ENCODE data around the gene ZNF544. TPM values are rescaled to one million over a fixed set of nuclear protein-coding genes. Genes with fewer than 3 reads are reported as not detected.

Gene ZNF544
- 10 to 100 TPM; 29.7 to 37.0 (median 33.2) TPM for polyA plus RNA-seq (ENCODE audit: insufficient read length in 4 of 4)

DNA sequence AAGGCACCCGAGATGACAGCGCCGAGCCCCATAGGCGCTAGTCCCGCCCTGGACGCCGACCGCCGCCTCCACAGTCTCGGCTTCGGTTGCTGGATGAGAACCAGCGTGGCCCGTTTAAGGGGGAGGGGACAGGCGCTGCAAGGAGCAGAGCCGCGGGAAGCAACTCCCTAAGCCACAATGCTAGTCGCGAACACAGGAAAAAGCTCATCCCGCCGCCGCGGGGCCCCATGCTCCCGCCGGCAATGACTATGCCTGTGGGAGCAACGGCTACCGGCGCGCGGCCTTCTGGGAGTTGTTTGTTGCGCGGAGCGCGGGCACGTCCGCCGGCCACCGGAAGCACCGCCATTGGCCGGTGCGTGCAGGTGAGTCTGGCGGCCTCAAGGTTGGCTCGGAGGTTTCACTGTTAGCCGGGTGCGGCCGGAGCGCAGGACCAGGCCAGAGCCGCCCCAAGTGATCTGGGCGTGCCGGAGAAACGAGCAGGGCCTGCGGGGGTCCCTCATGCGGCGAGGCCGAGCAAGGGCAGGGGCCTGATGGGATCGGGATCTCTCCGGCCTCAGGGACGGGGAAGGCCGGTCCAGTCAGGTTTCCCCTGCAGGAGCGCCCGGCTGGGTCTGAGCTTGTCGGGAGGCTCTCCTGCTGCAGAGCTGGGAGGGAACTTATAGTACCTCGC is at the start of gene ZNF544:
Gene ZNF544, plus strand, starts transcription at position 330 of the 670 bp plus-strand sequence. CDS start 15,110 bp downstream, outside the sequence.
- peak; percentile 49 to 63 (median 58) for DNase-seq (ENCODE audit: low read depth in 4 of 4, low spot score in 3 of 4)

DNA sequence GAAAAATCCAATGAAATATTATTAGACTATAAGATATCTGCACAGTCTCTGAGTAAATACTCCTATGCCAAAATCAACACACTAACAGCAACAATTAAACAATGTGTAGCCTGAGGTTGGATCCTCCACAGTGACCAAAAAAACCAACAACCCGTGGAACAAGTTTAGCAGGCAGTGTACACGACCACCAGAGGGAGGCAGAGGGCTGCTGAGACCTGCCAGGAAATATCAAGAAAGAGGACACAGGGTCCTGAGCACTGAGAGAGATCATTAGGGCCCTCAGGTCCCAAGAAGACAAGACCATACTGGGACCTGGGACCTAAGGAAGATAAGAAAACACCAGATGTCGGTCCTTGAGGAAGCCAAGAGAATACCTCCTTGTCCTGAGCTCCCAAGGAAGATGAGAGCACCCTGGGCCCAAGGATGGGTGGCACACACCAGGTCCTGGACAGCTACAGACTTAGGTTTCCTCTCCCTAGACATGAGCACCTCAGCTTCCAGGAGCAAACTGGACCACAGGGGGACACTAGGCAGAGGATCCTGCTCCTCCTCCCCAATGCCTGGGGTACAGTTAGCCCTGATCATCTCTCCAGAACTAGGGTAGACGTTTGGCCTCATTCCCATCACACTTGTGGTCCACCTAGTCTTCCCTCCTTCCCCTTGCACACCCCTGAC is 46.7 kb upstream of the ZNF544 start:
- no peak for DNase-seq (ENCODE audit: low read depth in 4 of 4, low spot score in 3 of 4)

DNA sequence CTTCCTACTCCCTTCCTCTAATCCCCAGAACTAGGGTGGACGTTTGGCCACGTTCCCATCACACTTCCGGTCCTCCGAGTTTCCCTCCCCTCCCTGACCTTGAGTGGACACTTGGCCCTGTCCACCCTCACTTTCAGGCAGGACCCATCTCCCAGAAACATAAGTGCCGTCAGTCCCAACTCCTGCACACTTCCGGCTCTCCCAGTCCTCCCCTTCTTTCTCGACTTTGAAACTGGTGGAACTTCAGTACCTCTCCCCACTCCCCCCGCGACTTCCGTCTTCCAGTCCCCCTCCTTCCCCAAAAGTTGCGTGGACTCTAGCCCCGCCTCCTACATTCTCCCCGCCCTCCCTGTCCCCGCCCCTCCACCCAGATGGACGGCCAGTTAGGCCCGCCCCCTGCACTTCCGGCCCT is 46.1 kb upstream of the ZNF544 start:
- DNase-seq (ENCODE audit: low read depth in 4 of 4, low spot score in 3 of 4): peak in 1 of 4 donors; percentile 13

DNA sequence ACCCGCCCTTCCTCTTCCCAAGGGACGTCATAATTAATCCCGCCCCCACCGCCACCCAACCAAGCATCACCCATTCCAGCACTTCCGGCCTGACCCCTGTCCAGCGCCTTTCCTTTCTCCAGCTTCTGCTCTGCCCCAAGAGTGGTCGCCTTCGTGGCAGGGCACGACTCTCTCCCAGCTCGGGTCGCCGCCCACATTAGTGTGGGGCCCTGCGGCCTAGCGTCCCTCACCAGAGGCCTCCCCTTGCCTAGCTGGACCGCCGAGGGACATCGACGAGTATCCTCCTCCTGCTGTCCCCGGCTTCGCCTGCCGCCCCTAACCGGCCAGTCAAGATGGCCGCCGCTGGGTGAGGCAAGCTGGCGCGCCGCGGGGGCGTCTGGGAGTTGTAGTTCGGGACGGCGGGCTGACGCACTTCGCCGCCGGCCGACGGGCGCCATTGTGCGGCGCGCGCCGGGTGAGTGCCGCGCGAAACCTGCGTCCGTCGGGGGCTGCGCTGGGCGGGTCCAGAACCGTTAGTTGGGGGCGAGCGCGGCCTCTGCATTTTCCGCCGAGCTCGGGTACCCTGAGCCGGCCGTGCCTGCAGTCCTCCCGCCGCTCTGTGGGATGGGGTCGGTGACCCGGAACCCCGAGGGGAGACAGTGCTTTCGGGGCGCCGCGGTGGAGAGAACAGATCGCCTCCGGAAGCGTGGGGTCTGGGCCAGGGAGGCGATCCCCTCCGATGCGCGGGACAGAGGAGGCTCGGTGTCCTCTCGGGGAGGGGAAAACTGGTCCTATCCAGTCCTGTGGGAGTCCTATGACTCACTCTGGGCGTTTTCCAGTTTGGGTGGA is 45.5 kb upstream of the ZNF544 start, which contains the start of gene ZNF274:
Gene ZNF274, plus strand, starts transcription at position 73 of the 828 bp plus-strand sequence. CDS start 905 bp downstream, outside the sequence.
- DNase-seq (ENCODE audit: low read depth in 4 of 4, low spot score in 3 of 4): peak; percentile 81 to 89 (median 82)

DNA sequence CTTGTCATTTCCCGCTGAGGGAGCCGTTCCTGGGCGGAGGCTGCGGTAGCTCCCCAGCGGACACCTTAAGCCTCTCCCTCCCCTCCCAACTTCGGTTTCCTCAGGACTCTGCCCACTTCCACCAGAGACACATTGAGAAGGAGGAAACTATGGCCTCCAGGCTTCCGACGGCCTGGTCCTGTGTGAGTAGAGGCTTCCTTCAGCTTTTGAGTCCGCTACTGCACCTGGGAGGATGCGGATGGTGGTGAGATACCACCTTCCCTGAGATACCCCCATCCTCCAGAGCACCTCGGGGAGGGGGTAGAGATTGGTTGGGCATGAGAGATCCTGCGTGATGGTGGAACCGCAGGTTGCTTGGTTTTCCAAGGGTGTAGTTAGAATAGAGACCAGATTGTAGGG is 44.9 kb upstream of the ZNF544 start:
- peak in 1 of 4 donors; percentile 34 for DNase-seq (ENCODE audit: low read depth in 4 of 4, low spot score in 3 of 4)

DNA sequence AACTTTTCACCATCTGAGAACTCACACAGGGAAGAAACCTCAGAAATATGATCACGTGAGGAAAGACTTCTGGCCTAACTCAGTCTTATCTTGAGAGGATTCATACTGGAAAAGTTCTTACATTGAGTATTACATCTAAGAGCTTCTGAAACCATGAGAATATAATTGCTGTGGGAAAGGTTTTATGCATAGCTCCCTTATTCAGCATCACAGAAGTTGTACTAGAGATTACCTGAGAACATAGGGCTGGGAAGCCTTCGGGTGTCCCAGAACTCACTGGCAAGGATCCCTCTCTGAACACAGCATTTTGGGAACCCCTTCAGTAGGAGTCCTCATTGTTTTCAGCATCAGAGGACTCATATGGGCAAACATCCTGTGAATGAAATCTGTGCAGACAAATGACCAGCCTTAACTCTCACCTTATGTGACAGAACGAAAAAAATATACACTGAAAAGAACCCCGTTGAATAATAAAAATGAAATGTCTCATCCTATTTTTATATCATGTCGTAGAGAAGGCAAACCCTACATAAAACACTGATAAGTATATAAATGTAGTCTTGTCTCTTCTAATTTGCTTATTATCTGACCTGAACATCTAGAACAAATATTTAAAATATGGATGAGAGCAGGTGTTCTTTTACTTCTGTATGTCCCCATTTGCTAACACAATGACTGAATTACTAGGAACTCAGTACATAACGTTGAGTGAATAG is 31.7 kb upstream of the ZNF544 start:
- no peak for DNase-seq (ENCODE audit: low read depth in 4 of 4, low spot score in 3 of 4)

DNA sequence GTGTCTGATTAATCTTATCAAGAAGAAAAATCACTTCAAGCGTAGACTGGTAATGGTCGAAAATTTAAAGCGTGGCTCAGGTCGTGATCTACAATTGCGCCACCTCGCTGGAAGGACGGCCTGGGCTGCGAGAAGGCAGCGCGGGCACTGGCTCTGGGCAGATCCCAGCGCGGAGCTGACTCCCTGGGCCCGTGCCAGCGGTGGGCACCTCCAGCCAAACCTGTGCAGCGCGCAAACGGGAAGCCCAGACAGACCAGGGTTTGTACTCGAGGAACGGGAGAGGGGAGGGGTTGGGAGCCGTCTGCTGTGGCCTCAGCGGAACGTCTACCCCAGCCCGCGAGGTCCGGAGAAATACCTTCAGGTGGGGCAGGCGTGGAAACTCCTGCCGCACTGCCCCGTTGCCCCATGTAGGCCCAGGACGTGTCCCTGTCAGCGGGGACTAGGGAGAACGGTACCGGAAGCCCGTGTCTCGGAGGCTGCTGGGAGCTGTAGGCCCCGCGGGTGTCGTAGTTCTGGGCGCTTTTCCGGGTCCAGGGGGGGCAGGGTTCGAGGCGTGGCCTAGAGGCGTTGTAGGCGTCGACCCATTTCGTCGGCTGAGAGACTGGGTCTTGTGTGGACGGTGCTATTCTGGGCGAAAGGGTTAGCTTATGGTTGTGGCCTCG is 24.8 kb upstream of the ZNF544 start:
- no peak for DNase-seq (ENCODE audit: low read depth in 4 of 4, low spot score in 3 of 4)

DNA sequence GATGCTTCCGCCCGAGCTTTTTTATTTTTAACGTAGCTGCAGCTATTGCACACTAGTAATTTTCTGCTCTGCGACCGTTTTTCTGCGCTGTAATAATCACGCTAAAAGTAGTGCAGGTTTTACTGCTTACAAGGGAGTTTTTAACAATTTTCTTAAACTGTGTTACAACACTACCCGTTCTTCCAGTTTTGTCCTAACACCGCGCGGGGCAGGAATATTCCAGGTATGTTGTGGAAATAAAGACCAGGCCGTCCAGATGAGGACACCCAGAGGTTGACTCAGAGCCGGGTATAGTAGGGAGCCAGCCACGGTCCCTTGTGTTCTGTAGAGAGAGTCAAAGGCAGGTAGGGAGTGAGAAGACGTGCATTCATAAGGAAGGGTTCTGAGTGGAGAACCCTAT is 24.1 kb upstream of the ZNF544 start:
- DNase-seq (ENCODE audit: low read depth in 4 of 4, low spot score in 3 of 4): no peak

DNA sequence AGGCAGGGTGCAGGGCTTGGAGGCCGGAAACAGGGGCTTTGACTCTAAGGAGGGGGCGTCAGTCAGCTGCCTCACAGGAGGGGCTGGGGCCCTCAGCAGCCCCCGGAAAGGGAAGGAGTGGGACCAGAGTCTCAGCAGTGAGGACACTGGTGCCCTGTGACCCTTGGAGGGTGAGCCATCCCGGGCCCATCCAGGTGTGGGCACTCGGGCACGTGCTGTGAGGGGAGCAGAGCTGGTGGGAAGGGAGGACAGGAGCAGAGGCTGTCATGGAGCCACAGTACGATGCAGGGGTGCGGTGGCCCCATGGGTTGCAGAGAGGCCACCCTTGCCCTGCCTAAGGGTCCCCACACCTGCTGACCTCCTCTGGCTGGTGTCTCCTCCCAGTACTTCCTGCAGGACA is 19.1 kb upstream of the ZNF544 start:
- no peak for DNase-seq (ENCODE audit: low read depth in 4 of 4, low spot score in 3 of 4)

DNA sequence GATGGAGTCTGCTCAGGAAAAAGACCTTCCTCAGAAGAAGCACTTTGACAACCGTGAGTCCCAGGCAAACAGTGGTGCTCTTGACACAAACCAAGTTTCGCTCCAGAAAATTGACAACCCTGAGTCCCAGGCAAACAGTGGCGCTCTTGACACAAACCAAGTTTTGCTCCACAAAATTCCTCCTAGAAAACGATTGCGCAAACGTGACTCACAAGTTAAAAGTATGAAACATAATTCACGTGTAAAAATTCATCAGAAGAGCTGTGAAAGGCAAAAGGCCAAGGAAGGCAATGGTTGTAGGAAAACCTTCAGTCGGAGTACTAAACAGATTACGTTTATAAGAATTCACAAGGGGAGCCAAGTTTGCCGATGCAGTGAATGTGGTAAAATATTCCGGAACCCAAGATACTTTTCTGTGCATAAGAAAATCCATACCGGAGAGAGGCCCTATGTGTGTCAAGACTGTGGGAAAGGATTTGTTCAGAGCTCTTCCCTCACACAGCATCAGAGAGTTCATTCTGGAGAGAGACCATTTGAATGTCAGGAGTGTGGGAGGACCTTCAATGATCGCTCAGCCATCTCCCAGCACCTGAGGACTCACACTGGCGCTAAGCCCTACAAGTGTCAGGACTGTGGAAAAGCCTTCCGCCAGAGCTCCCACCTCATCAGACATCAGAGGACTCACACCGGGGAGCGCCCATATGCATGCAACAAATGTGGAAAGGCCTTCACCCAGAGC is 16.2 kb upstream of the ZNF544 start:
- DNase-seq (ENCODE audit: low read depth in 4 of 4, low spot score in 3 of 4): no peak

DNA sequence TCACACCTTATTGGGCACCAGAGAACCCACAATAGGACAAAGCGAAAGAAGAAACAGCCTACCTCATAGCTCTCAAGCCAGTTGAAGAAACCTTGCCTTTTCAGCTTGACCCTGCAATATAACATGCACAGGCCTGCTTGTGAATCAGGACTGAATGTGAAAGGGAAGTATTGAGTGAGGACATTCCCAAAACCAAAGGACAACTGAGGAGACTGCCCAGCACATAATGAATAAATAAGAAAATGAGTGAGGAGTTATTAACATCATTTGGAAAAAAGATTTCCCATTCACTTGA is 15.7 kb upstream of the ZNF544 start:
- DNase-seq (ENCODE audit: low read depth in 4 of 4, low spot score in 3 of 4): no peak

DNA sequence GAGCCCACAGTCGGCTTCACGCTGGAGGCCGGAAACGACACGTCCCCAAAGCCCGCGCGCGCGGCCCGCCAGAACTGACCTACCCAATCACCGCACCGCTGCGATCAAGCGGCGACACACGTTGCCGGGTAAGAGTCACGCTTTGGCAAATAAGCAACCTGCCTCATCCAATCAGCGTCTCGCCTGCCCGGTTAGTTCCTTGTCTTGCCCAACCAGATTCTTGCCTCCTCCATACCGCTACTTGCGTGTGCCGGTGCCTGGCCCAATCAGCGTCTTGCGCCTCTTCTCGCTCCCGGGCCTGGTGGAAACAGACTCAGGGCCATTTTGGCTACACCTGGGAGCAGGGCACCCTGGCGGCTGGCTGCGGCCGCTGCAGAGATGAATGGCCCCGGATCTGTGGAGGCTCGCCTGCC is 11.6 kb upstream of the ZNF544 start:
- no peak for DNase-seq (ENCODE audit: low read depth in 4 of 4, low spot score in 3 of 4)

DNA sequence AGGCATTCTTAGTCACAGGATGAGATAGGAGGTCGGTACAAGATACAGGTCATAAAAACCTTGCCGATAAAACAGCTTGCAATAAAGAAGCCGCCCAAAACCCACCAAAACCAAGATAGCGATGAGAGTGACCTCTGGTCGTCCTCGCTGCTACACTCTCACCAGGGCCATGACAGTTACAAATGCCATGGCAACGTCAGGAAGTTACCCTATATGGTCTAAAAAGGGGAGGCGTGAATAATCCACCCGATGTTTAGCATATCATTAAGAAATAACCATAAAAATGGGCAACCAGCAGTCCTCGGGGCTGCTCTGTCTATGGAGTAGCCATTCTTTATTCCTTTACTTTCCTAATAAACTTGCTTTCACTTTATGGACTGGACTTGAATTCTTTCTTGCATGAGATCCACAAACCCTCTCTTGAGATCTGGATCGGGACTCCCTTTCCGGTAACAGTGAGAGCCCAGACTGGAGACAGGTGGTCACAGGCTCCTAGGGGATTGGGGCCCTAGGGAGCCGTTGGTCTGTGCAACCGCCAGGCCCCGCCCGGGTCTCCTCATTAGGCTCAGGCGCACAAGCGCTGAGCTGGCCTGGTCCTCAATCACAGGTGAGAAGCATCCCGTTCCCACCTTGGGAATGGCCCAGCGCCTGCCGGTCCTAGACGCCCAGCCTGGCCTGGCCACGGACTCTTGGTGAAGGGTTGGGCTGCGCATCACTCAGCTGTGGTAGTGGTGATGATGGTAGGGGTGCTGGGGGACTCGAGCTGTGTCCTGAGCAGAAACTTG is 10.9 kb upstream of the ZNF544 start:
- no peak for DNase-seq (ENCODE audit: low read depth in 4 of 4, low spot score in 3 of 4)

DNA sequence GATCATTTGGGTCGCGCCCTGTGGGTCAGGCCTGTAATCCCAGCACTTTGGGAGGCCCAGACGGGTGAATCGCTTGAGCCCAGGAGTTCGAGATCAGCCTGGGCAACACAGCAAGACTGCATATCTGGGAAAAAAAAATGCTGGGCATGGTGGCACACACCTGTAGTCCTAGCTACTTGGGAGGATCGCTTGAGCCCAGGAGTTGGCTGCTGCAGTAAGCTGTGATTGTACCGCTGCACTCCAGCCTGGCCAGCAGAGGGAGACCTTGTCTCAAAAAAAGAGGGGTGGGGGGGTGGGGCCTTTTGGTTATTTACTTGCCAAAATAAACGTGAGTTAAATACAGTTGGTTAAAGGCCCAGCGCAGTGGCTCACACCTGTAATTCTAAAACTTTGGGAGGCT is 9.8 kb upstream of the ZNF544 start:
- DNase-seq (ENCODE audit: low read depth in 4 of 4, low spot score in 3 of 4): no peak

DNA sequence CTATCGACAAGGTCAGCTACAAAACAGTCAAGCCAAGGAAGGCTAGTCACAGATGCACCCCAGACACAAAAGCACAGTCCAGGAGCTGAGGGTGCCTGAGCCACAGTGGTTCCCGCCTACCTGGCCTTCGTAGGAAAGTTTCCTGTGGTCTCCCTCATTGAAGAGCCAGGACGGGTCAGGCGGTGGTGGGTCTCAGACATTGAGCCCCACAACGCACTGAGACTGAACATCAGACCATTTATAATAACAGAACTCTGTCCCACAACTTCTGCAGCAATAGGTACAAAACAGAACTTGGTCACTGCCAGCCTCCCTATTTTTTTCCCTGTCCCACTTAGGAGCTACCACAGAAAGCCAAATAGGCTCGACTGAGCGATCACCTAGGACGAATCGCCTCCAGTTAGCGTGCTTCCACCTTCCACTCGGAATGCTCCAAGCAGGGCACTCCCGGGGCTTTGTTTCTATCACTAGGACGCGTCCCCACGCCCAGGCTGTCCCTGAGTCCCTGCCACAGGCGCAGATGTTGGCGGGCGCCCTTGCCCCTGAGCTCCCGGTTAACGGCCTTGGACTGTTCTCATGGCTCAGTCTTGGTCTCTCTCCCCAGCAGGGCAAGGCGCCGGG is 640 bp upstream of the ZNF544 start:
- DNase-seq (ENCODE audit: low read depth in 4 of 4, low spot score in 3 of 4): no peak

DNA sequence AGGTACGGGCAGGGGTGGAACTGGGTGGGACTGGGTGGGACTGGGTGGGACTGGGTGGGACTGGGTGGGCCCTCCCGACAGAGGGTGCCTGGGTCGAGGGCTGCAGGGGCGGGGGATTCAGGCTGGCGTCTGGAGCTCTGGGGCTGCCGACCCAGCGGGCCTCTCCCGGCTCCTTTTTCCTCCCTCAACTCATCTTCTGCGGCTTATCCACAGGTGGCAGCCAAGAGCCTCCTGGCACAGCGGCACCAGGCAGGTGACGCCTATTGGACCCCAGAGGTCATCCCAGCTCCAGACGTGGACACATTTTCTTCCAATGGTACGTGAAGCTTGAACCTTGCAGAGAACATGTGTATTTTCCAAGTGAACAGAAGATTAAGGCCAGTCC is 533 bp downstream of the ZNF544 start:
- no peak for DNase-seq (ENCODE audit: low read depth in 4 of 4, low spot score in 3 of 4)

DNA sequence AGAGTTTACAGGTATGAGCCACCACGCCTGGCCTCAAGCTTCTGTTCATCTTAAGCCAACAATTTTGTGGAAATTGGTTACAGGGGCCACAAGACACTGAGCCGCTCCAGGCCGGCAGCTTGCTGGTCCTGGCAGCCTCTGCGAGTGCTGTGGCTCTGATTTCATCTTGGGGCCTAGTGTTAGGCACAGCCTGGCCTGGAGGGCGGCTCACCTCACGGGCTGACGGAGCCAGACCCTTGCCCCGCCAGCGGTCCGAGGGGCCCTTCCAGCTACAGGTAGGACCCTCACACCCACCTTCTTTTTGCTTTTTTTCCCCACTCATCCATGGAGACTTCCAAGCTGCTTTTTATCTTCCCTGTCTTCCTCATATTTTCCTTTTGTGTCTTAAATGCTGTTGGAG is 8.6 kb downstream of the ZNF544 start:
- DNase-seq (ENCODE audit: low read depth in 4 of 4, low spot score in 3 of 4): no peak

DNA sequence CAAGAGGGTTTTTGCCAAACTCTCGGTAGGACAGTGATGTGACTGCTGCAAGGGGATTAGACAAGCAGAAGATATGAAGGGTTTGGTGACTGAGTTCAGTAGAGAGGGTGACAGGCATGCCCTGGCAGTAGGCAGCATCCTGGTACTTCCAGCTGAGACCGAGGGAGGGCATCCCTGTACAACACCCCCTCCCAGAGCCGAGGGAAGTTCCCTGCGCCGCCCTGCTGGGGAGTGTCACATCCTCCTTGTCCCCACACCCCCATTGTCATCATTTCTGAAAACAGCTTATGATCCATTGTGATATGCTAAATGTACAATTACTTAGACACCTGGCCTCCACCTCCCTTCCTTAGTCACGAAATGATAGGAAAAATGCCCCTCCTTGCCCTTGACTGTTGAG is 14.6 kb downstream of the ZNF544 start:
- DNase-seq (ENCODE audit: low read depth in 4 of 4, low spot score in 3 of 4): no peak
